ENCODE results near the gene ZNRF3.
"Not testable (repeated sequence)": the region's sequence is repeated elsewhere in the genome, so short reads cannot be mapped to it uniquely, and the experiment has no call there.

The ZNRF3 gene

GRCh38 chr22:28989912-28990311, 106.5 kb downstream of the ZNRF3 start:
- no peak for DNase-seq

DNA sequence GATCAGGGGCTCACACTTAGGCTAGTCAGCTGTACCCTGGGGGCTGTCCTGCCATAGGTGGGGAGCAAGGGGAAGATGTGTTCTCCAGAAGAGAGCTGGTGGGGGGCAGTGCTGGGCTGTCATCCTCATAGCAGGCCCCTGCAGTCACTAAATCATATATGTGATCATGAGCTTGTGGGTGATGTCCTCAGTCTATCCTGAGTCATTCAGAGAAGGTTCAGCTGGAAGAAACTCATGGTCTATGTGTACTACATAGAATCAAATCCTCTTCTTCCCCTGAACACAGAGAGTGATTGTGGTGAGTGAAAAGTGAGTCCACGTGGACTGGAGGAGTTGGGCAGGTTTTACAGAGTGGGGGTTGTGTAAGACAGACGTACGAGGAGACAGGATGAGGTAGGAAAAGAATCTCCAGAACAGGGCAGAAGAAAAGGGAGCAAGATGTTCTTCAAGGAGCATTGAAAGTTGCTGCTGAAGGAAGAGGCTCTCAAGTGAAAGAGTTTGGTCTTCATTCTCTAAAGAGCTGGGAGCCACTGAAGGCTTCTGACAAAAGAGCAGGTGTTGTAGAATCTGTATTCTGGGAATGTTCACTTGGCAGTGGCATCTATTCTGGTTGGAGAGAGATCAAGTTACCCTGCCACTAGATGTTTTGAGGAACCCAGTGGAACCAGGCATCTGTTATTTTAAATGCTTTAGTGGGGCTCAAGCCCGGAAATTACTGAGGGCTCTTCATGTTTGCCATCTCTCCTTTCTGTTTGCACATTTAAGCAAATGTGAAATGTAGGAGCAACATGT, 109.4 kb downstream of the ZNRF3 start:
- DNase-seq = peak; percentile 74

DNA sequence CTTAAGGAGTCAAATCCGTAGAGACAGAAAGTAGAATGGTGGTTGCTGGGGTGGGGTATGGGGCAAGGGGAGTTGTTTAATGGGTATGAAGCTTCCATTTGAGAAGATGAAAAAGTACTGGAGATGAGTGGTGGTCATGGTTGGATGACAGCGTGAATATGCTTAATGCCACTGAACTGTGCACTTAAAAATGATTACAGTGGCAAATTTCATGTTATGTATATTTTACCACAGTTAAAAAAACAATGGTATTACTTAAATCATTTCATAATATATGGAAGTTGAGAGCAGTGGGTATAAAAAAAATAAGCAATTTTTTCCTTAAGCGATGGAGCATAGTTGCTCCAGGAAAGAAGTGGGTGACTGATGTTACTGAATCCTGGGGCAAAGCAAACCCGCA, 111.2 kb downstream of the ZNRF3 start:
- DNase-seq = no peak

DNA sequence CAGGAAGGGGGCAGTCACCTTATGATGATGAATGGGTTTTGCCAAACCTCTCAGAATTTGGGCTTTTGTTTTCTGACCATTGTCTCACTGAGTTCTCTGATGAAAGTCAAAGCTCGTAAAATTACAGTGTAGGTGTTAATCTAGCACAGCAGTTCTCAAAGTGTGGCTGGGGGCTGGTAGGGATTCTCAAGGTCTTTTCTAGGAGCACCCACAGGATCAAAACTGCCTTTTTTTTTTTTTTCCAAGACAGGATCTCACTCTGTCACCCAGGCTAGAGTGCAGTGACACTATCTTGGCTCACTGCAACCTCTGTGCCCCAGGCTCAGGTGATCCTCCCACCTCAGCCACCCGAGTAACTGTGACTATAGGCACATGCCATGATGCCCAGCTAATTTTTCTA, 112.2 kb downstream of the ZNRF3 start:
- DNase-seq = no peak

- DNase-seq = no peak
These were observed 114.0 kb downstream of the ZNRF3 start for GRCh38 chr22:28997342-28997741.

- DNase-seq = no peak
These were observed 115.3 kb downstream of the ZNRF3 start for GRCh38 chr22:28998681-28999080.

DNA sequence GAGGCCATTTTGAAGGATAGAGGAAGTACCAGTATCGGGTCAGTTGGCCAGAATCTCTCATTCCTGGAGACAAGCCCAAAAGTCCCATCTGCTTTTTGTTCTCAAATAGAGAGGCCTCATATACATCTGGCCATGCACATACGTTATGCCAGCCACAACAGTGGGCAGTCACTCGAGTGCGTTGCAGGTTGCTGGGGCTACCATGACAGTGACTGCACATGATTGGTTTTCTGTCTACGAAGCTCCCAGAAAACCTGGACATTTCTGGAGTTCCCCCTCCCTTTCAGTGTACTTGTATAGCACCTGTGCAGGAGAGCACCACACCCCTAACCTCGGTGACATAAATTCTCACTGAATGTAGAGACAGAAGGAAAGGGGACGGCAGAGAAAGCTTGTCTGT, 116.1 kb downstream of the ZNRF3 start:
- no peak for DNase-seq

DNA sequence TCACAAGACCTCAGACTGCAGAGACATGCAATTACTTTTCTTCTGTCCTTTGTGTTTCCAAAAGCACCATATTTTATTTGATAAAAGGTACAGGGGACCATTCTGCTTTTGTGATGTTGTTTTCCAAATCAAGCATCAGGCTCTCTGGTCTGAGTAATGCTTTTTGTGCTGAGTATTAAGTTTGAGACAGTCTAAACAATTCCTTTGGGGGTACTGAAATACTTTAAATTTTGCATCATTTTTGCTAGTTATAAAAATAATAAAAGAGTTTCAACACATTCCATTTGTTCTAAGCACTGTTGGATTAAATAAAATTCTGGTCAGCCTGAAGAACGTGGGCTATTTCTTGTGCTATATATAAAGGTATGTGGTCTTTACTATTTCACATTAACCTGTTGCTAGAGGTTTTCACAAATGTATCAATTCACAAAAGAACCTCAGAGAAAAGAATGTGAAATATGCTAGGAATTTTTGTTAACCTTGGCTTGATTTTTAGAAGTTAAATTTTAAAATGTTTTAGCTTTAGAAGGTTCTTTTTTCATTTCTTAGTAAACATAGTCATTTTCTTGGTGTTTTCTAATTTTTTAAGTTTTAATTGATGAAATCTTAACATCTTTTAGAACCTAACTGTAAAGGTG, 116.7 kb downstream of the ZNRF3 start:
- no peak for DNase-seq

DNA sequence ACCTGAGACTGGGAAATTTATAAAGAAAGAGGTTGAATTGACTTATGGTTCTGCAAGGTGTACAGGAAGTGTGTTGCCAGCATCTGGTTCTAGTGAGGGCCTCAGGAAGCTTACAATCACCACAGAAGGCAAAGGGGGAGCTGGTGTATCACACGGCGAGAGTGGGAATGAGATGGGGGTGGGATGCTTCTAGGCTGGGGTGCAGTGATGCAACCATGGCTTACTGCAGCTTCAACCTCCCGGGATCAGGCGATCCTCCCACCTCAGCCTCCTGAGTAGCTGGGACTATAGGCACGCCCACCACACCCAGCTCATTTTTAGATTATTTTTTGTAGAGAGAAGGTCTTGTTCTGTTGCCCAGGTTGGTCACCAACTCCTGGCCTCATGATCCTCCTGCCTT, 117.3 kb downstream of the ZNRF3 start:
- DNase-seq = no peak

DNA sequence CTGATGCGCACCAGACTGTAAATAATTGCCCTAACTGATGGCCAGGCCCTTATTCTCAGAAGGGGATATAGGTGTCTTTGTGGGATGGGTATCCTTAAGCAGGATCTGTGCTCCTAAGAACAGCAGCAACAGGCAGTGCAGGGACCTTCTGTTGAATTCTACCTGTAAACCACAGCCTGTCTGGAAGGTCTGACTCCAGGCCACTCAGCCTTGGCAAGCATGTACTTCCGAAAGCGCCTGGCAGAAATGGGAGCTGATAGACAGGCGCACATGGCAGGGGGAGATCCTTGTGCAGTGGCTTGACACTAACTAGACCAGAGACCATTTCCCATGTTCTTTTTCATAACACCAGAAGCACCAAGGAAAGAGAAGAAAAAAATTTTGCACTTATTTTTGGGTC, 119.2 kb downstream of the ZNRF3 start:
- DNase-seq = peak; percentile 15

GRCh38 chr22:29003552-29003951, 120.2 kb downstream of the ZNRF3 start:
- no peak for DNase-seq

DNA sequence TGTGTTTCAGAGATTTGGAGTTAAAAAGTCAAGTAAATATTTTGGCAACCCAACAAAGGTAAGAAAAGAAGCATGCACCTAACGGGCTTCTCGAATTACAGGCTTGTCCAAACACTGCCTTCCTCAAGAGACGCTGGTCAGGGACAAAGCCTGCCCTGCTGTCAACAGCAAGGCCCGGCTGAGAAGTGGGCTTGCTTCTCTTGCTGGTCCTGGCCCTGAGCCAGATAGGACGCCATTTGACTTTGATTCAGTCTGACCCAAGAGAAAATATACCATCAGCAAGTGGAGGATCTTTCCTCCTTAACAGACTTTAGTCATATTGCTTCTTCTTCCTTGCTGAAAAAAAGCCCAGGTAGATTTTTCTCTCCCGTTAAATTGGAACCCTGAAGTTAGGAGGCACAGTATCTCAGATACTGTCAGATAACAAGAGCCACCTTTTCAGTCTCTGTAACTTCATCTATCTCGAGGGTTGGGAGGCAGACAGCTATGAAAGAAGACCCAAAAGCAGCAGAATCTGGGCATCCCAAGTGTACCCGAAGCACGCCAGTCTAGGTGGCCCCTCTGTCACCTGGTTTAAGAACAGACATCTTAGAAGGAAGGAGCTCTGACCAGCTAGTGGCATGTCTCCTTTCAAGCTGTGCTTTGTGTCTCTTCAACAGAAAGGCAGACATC, 120.7 kb downstream of the ZNRF3 start:
- DNase-seq = peak; percentile 50

DNA sequence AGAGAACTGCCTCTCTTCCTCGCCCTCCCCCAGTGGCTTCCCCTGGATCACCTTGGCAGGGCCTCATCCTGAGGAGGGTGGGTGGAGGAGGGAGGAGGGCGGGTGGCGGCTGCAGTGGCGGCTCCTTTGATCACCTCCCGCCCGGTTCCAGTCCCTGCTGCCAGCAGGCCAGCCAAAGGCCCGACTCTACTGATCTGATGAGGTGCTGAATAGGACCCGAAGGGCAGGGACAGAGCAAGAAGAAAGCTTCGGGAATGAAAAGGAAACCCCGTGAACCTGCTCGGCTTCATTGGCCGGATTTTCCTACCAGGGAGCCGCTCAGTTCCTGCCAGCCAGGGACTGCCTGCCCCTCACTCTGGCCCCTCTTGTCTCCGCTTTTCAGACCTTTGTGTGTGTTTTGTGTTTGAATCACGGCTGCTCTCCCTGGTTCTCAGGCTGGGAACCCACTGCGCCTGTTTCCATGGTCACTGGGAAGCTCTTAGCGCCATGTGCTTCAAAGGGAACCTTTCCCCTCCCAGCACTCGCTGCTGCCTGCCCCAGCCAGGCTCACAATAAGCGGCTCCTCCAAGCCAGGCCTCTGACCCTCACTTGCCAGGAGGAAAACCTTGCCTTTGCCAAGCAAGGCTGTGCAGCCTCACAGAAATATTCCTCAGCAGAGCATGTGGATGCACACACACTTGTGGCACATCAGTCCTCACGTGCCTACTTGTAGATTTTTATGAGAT, 121.4 kb downstream of the ZNRF3 start:
- DNase-seq = peak; percentile 75

- DNase-seq = not testable (repeated sequence)
These were observed 122.4 kb downstream of the ZNRF3 start for GRCh38 chr22:29005754-29006153.

DNA sequence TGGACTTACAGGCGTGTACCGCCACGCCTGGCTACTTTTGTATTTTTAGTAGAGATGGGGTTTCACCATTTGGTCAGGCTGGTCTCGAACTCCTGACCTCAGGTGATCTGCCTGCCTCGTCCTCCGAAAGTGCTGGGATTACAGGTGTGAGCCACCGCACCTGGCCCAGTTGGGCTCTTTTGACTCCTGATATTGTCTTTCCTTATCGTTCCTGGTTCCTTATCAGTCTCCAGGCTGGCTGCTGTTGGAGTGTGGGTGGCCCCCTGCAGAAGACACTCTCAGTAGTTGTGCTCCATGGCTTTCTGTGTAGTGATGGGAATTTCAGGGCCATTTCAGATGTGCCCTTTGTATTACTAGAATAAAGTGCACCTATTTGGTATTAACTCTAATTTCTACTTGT, 123.0 kb downstream of the ZNRF3 start:
- DNase-seq = no peak

DNA sequence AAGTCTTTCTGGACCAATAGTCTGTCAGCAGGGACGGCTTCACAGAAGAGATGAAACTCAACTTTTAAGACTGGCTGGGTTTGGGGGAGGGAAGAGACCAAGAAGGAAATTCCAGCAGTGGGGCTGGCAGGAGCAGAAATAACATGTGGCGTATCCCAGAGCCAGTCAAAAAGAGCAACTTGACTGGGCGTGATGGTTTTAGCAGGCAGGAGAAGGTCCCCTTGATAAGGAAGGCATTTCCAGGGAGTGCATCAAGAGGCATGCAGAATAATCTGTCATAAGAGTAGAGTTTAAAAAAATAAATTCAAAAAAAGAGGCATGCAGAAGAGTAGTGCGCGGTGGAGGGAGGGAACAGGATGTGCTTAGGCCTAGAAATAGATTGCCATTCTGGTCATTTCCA, 125.8 kb downstream of the ZNRF3 start:
- DNase-seq = no peak

DNA sequence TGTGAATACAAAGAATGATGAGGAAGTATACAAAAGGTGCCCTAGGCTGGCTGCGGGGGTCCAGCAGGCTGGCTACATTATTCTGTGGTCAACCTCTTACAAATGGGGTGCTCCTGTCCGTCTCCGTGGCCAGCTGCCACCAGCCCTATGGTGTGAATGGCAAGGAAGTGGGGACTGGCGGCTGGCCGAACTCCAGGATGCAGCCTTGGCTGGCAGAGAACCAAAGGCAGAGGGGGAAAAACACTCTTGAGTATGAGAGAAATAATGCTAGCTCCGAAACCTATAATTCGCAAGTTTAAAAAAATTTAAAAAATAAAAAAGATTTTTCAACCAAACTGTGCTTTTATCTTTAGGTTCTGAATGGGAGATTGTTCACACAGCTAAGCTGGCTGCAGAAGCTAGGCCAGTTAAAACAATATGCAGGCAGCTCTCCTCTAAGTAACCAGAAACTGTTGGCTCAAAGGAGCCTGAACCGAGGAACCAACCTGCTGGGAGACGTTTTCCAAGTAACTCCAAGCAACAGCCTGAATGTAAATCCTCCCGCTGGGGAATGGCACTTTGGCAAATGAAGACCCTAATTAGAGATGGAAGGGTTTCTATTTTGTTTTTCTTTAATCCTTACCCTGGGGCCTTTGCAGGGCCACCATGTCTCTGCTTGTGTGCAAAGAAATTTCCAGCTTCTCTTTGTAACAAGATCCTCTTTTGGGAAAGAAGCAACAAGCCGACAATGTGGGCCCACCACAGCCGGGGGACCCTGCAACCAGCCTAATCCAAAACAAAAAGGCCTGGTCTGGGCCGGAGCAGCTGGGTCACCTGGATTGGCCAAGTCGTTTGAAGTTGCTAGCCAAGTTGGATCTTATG, 128.1 kb downstream of the ZNRF3 start:
- DNase-seq = peak; percentile 49

- DNase-seq = no peak
These were observed 128.7 kb downstream of the ZNRF3 start for GRCh38 chr22:29012101-29012433.

DNA sequence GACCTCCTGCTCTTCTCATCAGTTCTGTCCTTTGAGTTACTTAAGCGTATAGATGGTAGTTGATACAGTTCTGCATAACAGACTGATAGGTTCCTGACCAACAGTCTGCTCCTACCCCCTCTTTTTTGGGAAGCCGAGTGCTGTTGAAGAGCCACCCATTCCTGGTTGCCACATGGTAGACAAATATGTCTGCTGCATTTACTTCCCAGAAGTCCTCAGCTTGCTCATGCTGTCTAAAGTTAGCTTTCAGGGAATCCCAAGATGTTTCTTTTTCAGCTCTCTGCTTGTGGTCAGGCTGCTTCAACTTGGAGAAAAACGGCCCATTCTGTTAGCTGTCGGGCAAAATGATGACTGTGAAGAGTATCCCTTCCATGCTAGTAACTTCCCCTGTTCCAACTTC, 129.6 kb downstream of the ZNRF3 start:
- DNase-seq = no peak

- no peak for DNase-seq
These were observed 130.9 kb downstream of the ZNRF3 start for GRCh38 chr22:29014293-29014692.

DNA sequence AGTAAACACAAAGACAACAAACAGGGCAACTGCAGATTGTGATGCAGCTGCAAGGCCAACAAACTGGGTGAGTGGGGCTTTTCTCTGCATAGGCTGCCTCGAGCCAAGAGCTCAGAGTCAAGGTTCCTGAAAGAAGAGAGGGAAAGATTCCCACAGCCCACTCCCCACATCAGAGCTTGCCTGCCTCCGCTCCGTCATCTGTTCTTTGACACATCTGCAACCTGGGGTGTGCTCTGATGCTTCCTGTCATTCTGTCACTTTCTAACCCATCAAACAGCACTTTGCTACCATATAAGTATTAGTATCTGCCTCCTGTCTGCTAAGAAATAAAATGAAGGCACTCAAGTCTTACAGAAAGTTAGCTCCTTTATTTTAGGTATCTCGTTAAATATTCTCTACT, 131.4 kb downstream of the ZNRF3 start:
- no peak for DNase-seq

GRCh38 chr22:29016067-29016938, 132.9 kb downstream of the ZNRF3 start:
- DNase-seq = no peak

Measured in NCI-H2029 treated with DMSO at 0.1 percent for 48 hours (cell line).